SKM-1 (cell line): ENCODE results near the gene SMTNL2.
"Not testable (repeated sequence)": the region's sequence is repeated elsewhere in the genome, so short reads cannot be mapped to it uniquely, and the experiment has no call there.

ENCODE experiments used
- DNase-seq: peaks from one replicate; lab custom pipeline; 2025; ENCODE audit not compliant: unreplicated experiment; lab: John Stamatoyannopoulos, UW

Gene SMTNL2

DNA sequence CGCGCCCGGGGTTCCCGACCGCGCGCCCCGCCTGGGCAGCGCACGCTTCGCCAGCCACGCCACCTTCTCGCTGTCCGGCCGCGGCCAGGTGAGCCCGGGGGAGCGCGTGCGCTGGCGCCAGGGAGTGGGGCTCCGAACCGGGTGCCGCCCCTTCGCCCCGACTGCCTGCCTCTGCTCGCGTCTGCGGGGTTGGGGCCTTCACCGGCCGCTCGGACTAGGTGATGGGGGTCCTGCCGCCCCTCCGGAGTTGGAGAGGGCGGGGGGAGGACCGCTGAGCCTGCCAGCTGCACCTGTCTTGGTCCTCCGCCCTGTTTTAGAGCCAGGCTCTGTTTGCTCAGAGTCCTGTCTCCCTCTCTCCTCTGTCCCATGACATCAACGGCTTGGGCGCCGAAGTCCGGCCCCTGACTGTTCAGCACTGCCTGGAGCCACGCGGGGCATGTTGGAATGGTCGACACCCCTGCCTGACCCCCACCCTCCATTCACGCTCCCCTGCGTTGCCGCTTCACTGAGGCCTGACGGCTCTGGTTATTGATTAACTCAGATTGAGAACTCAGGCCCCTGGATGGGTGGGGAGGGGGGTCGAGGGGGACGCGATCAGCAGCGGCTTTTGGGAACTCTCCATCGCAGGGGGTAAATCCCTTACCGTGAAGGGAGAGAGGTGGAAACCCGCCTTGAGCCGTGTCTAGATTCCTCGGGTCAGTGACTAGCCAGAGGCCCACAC lies 748 bp downstream of the SMTNL2 start:
- DNase-seq, result no peak

DNA sequence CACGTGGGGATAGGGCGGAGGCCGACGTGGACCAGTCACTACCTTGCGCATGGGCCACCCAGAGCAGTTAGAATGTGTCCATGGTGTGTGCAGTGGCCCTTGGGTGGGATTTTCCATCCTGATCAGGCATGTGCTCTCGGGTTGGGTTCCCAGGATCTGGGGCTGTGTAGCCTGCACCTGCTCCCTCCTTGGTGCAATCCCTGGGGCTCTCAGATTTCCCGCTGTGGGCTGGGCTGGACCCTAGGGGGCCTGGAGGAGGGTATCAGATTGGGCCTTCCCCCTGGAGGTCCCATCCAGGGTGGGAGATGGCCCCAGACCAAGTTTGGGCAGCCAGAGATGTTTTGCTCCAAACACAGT lies 1.3 kb downstream of the SMTNL2 start:
- no peak for DNase-seq

DNA sequence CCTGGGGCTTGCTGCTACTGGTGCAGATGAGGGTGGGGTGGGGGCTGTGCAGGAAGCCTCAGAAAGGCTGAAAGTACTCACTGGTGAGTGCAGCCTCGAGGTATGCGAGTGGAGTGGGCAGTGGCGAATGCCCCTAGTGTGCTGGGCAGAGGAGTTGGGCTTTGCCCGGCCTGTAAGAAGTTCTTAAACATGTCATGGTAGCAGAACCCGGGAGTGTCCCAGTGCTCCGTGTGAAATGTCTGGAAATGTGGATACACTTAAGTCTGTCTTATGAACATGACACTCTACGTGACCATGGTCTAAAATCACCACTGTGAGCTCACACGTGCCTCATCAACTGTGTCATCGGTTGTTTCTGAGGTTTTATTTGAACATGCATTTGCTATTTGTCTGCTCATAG lies 1.7 kb downstream of the SMTNL2 start:
- no peak for DNase-seq

GRCh38 chr17:4587195-4587594 lies 2.9 kb downstream of the SMTNL2 start:
- DNase-seq, result no peak

DNA sequence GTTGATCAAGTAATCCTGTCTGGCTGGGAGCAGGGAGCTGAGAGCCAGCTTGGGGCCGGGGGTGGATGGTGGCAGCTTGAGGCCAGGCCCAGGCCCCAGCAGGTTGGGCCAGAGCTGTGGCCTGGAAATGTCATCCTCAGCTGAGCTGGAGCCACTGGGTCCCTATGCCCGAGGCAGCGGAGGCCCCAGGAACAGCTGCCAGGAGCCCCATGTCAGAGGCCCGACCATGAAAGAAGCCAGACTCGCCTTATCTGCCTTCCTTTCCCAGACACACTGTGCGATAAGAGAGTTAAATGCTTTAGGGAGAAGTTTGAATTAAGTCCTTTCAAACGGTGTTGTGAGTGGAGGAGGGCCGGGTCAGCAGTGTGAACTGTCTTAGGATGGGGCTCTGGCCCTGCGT lies 3.5 kb downstream of the SMTNL2 start:
- no peak for DNase-seq

DNA sequence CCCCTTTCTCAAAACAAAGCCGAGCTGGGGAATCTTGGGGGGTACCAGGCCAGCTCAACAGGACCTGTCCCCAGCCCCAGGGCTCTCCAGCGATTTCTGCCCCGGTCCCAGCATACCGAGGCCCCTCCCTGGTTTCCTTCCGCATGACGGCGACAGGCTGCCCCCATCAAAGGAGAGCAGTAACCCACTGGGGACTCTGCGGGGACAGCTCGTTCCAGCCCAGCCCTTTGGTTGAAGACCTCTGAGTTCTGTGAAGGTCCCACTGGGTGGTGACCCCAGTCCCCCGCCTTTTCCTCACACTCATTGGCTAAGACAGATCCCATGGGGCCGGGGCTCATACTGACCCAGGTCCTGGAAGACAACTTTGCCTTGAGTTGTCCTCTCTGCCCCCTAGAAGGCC lies 4.1 kb downstream of the SMTNL2 start:
- no peak for DNase-seq

GRCh38 chr17:4588898-4589625 lies 4.7 kb downstream of the SMTNL2 start:
- DNase-seq, result no peak

- DNase-seq, result not testable (repeated sequence)
Measured at GRCh38 chr17:4590042-4590441, 5.7 kb downstream of the SMTNL2 start.

DNA sequence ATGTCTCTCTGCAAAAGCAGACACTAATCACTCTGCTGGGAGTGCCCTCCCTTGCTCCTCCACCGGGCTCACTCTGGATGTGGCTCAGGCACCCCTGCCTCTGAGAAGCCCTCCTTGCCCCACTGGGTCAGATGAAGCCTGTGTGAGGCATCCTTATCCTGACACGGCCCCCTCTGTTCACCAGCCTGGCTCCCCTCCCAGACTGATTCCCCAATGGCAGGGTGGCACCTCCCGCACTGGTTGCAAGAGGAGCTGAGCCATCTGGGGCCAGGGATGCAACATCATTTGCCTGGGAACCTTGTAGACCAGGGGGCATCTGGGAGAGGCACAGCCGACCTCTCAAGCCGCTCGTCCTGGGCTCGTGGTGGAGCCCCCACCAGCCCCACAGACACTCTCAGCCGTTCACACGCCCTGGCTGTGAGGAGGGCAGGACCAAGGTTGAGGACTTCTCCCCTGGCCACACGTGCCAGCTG lies 6.7 kb downstream of the SMTNL2 start:
- no peak for DNase-seq

DNA sequence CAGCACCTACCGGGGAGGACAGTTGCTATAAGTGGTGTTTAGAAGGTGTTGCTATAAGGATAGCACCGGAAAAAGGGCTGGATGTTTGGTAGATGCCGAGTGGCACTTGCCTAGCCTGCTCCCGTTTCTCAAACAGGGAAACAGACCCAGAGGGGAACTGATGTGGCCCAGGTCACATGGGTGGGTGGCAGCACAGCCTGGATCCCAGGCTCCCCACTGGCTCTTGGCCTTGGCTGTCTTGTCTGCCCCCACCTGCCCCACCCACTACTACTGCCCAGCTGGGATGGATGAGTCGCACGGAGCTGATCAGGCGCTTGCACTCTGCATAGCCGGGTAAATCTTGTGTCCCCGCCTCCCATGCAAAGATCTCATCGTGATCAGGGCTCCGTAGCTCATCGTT lies 7.2 kb downstream of the SMTNL2 start:
- DNase-seq, result no peak

- no peak for DNase-seq
Measured at GRCh38 chr17:4592240-4593005, 8.1 kb downstream of the SMTNL2 start.

DNA sequence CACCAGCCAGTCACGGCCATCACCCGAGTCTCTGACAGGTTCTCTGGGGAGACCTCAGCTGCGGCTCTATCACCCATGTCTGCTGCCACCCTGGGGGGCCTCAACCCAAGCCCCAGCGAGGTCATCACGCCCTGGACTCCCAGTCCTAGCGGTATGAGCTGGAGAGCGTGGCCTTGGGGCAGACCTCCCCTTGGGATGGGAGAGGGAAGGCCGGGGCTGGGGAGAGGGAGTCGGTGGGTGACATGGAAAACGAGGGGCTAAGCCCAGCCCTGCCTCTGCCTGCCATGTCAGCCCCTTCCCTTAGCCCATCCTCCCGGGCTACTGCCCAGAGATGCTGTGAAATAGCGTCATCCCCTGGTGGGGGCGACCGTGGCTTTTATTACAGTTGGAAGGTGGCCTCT lies 8.7 kb downstream of the SMTNL2 start:
- no peak for DNase-seq

GRCh38 chr17:4594406-4594805 lies 10.1 kb downstream of the SMTNL2 start:
- DNase-seq, result no peak

GRCh38 chr17:4594931-4595684 lies 10.8 kb downstream of the SMTNL2 start:
- no peak for DNase-seq

- not testable (repeated sequence) for DNase-seq
Measured at GRCh38 chr17:4595685-4596342, 11.5 kb downstream of the SMTNL2 start.

GRCh38 chr17:4596636-4597380 lies 12.5 kb downstream of the SMTNL2 start:
- DNase-seq, result no peak

DNA sequence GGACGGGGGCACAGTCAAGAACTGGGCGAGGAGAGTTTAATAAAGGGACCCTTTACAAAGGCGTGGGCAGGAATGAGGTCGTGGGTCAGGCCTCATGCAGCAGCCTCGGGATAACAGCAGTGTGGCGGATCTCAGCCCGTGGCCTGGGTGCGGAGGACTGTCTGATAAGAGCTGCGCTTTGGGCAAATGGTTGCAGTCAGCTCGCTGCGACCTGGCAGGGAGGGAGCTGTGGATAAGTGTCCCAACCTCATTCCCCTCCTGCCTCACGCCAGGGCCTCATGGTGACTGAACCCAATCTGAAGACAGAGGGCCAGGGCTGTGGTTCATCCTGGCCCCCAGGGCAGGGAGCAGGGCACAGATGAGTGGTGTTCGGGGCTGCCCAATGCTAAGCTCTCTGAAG lies 13.6 kb downstream of the SMTNL2 start:
- DNase-seq, result no peak

GRCh38 chr17:4598776-4599504 lies 14.6 kb downstream of the SMTNL2 start:
- DNase-seq, result no peak
